PC-9 (cell line): ENCODE results near the gene PHF21A.

Experiments
- EZH2 ChIP-seq: fragments of 200-600 bp; sonication (generic); IDR thresholded peaks from 2 replicates; pipeline ENCODE4 v1.8.0; 2017; ENCODE audit warnings: antibody characterized with exemption, low read depth
- TF ChIP-seq, protein P1 (sequence below): fragments of 200-600 bp; sonication (generic); conservative IDR thresholded peaks from 2 replicates; pipeline ENCODE4 v1.6.1; 2017; ENCODE audit warnings: mixed run types, antibody characterized with exemption, mild to moderate bottlenecking, moderate library complexity

DNA sequence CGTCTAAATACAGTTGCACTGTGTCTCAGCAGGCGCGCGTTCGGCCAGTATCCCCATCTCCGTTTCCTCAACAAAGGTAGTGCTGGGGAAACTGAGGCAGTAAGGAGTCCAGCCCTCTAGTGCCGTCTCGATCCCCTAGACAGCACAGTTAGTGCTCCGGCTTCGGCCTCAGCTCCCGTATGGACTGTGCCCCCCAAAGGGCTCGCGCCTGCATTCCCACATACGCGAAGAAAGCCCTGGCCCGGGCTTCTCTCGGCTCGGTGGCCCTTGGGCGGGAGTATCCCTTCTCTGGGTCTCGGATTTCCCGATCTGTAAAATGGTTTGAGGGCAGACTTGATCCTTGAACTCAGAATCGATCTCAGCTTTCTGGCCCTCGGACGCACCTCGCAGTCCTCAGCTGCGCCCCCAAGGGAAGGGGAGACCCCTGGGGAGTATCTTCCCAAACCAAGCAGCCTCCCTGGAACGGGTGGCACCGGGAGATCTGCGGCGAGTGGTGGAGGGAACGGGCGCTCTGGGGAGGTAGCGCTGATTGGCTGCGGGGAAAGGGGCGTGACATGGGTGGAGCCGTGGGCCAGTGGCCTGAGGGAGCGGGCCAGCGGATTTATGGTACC is 202.8 kb downstream of the PHF21A start:
- TF ChIP-seq, protein P1, sequence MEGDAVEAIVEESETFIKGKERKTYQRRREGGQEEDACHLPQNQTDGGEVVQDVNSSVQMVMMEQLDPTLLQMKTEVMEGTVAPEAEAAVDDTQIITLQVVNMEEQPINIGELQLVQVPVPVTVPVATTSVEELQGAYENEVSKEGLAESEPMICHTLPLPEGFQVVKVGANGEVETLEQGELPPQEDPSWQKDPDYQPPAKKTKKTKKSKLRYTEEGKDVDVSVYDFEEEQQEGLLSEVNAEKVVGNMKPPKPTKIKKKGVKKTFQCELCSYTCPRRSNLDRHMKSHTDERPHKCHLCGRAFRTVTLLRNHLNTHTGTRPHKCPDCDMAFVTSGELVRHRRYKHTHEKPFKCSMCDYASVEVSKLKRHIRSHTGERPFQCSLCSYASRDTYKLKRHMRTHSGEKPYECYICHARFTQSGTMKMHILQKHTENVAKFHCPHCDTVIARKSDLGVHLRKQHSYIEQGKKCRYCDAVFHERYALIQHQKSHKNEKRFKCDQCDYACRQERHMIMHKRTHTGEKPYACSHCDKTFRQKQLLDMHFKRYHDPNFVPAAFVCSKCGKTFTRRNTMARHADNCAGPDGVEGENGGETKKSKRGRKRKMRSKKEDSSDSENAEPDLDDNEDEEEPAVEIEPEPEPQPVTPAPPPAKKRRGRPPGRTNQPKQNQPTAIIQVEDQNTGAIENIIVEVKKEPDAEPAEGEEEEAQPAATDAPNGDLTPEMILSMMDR: no peak
- no peak for TF ChIP-seq EZH2
